ENCODE measurements around the gene NUDT22.

NUDT22 gene

GRCh38 chr11:64225608-64226506 is at the start of gene NUDT22, which contains the start of gene TRPT1:
Gene NUDT22 (plus strand): TSS chr11:64226274. CDS start chr11:64226653, 379 bp downstream.
Gene TRPT1 (minus strand): TSS chr11:64226186. CDS start chr11:64225860, 326 bp downstream.
- DNase-seq = peak; percentile 56 to 76

- DNase-seq = no peak
These were observed 49.3 kb upstream of the NUDT22 start for GRCh38 chr11:64176751-64177150.

GRCh38 chr11:64178203-64178602 is 47.9 kb upstream of the NUDT22 start:
- DNase-seq = no peak

- no peak for DNase-seq
These were observed 47.0 kb upstream of the NUDT22 start for GRCh38 chr11:64178951-64179639.

GRCh38 chr11:64180891-64181290 is 45.2 kb upstream of the NUDT22 start:
- no peak for DNase-seq

- DNase-seq = peak in 1 of 2 experiments; percentile 32
These were observed 44.3 kb upstream of the NUDT22 start for GRCh38 chr11:64181506-64182411.

- DNase-seq = no peak
These were observed 42.2 kb upstream of the NUDT22 start for GRCh38 chr11:64183890-64184289.

GRCh38 chr11:64185175-64185692 is 40.8 kb upstream of the NUDT22 start:
- peak; percentile 61 to 73 for DNase-seq

- DNase-seq = peak; percentile 99 to 100
These were observed 40.2 kb upstream of the NUDT22 start, which contains the start of gene STIP1 for GRCh38 chr11:64185693-64186491. Gene STIP1 (plus strand): TSS chr11:64186171. CDS start chr11:64186262, 91 bp downstream.

GRCh38 chr11:64186492-64187165 is 39.4 kb upstream of the NUDT22 start:
- DNase-seq = no peak

- no peak for DNase-seq
These were observed 33.6 kb upstream of the NUDT22 start for GRCh38 chr11:64192434-64192833.

- DNase-seq = no peak
These were observed 29.4 kb upstream of the NUDT22 start for GRCh38 chr11:64196626-64197025.

GRCh38 chr11:64198511-64198910 is 27.6 kb upstream of the NUDT22 start:
- no peak for DNase-seq

- no peak for DNase-seq
These were observed 24.5 kb upstream of the NUDT22 start for GRCh38 chr11:64201543-64201942.

GRCh38 chr11:64202992-64203391 is 23.1 kb upstream of the NUDT22 start:
- no peak for DNase-seq

GRCh38 chr11:64203421-64204079 is 22.5 kb upstream of the NUDT22 start:
- no peak for DNase-seq

GRCh38 chr11:64204080-64204440 is 22.0 kb upstream of the NUDT22 start:
- no peak for DNase-seq

GRCh38 chr11:64204464-64204989 is 21.5 kb upstream of the NUDT22 start:
- DNase-seq = peak; percentile 17 to 60

GRCh38 chr11:64206457-64207255 is 19.4 kb upstream of the NUDT22 start, which contains the start of gene FERMT3:
Gene FERMT3 (plus strand): TSS chr11:64206721. CDS start chr11:64207365, 644 bp downstream.
- DNase-seq = no peak

All from NCI-H187 (cell line).